ENCODE results near the gene GFER.
A peak's percentile ranks its signal among the peaks of the same experiment; 100 is the strongest.
"Not testable (repeated sequence)": the region's sequence is repeated elsewhere in the genome, so short reads cannot be mapped to it uniquely, and the experiment has no call there.

The GFER gene

DNA sequence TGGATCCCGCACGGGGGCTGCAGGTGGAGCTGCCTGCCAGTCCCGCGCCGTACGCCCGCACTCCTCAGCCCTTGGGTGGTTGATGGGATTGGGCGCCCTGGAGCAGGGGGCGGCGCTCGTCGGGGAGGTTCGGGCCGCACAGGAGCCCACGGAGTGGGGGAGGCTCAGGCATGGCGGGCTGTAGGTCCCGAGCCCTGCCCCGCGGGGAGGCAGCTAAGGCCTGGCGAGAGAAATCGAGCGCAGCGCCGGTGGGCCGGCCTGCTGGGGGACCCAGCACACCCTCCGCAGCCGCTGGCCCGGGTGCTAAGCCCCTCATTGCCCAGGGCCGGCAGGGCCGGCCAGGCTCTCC lies 25.9 kb upstream of the GFER start:
- DNase-seq, result not testable (repeated sequence)

DNA sequence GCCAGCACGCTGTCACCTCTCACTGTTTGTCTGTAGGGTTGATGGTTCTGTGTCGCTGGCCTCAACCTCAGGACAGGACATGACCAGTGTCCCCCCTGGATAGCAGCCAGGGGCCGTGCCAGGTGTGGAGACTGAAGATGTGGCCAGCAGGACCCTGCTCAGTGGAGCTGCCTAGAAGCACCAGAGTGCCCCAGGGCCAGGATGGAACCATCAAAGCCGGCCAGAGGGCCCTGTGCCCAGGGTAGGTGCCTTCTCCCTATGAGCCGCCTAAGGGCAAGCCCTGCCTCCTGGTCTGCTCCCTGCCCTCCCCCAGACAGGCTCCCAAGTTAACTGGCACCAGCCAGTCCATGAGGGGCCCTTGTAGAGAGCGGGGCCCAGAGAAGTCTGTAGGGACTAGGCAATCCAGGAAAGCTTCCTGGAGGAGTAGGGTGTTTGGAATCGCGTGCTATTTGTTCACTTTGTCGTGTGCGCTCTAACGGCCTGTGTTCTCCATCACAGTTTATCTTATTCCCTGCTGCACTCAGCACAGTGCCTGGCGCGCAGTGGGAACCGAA lies 25.2 kb upstream of the GFER start:
- no peak for DNase-seq

DNA sequence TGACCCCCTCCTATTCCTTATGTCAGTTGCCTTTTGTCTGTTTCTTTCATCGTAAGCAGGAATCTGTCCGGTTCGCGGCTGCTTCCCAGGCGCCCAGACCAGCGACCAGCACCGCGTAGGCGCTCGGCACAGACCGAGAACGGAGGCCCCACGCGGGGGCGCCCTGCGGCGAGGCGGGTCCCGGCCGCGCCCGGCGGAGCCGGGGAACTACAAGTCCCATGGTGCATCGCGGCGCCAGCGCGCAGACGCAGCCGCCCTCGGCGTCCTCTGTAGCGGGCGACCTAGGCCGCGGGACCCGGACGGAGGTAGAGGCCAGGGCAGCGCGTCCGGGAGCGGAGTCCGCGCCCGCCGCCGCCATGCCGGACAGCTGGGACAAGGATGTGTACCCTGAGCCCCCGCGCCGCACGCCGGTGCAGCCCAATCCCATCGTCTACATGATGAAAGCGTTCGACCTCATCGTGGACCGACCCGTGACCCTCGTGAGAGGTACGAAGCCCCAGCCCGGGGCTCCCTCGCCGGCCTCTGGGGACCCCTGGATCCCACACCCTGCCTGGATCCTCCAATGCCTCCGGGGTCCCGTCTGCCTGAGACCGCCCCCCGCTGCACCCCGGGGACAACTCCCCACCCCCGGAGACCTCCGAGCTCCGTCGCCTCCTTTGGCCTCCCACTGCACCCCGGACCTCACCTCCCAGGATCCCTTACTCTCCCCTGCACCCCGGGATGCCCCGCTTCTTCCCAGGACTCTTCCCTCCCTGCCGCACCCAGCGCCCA lies 24.5 kb upstream of the GFER start, which contains the start of gene NDUFB10:
Gene NDUFB10 (plus strand): TSS at position 270 of the 771 bp plus-strand sequence. CDS start 87 bp downstream, at position 357.
- peak; percentile 76 for DNase-seq

DNA sequence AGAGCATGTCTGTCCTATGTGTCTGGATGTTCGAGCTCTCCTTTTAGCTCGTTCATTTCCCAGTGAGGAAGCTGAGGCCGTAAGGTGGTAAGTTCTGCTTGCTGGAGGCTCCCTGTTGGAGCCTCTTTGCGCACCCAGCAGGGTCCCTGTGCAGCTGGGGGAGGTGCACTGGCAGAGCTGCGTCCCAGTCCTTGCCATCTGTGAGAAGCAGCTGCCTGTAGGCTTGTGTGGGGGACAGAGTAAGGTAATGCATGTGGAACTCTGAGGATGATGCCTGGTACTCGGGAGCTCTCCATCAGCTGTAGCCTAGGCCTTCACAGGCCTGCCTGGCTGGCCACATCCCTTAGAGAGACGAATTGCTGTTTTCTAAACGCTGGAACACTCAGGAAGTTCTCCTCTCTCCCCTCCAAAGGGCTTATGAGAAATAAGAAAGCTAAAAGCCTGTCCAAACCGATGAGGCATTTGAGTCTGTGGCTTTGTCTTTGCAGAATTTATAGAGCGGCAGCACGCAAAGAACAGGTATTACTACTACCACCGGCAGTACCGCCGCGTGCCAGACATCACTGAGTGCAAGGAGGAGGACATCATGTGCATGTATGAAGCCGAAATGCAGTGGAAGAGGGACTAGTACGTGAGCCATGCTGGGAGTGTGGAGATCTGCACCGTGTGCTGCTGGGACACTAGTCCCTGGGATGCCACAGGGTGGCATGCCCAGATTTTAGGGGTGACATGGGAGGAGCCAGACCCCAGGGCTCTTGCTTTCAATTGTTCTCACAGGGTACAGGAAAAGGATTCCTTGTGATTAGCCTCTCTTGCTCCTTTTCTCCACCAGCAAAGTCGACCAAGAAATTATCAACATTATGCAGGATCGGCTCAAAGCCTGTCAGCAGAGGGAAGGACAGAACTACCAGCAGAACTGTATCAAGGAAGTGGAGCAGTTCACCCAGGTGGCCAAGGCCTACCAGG lies 23.0 kb upstream of the GFER start:
- peak; percentile 44 for DNase-seq

DNA sequence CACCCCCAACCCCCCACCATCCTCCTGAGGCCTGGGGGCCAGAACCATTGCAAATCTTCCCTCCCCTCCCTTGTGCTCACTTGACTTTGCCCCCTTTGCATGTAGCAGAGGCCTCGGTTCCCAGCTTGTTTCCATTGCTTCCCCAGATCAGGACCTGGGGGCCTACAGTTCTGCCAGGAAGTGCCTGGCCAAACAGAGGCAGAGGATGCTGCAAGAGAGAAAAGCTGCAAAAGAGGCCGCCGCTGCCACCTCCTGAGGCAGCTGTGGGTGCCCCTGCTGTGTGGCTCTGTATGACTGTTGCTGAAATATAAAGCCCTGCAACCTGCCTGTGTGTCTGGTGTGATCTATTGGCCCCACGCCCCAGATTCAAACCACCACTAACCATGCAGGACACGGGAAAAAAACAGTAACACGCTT lies 22.3 kb upstream of the GFER start:
- no peak for DNase-seq

DNA sequence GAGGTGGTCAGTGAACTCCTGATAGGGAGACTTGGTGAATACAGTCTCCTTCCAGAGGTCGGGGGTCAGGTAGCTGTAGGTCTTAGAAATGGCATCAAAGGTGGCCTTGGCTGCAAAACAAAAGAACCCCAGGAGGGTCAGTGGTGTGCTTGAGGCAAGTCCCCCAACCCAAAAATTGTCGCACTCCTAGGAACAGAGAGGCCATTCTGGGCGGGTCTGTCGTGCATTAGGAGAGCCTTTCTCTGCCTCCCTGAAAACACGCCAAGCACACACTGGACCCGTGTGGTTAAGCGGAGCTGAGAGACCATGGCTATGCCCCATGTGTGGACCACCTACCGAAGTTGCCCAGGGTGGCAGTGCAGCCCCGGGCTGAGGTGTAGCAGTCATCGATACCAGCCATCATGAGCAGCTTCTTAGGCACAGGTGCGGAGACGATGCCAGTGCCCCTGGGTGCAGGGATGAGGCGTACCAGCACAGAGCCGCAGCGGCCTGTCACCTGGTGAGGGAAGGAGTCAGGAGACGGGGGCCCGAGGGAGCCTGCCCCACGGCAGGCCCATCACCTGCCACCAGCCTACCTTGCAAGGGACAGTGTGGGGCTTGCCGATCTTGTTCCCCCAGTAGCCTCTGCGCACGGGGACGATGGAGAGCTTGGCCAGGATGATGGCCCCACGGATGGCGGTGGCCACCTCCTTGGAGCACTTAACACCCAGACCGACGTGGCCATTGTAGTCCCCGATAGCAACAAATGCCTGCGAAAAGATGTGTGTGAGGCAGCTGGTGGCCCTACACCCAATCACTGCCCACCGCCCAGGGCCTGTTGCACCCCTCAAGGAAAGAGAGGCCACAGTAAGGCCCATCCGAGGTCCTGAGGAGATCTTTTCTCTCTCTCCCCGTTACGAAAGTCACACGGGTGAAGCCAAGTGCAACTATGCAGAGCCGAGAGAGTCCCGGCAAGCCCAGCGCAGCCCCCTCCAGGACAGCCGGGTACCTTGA lies 21.5 kb upstream of the GFER start:
- DNase-seq, result not testable (repeated sequence)

DNA sequence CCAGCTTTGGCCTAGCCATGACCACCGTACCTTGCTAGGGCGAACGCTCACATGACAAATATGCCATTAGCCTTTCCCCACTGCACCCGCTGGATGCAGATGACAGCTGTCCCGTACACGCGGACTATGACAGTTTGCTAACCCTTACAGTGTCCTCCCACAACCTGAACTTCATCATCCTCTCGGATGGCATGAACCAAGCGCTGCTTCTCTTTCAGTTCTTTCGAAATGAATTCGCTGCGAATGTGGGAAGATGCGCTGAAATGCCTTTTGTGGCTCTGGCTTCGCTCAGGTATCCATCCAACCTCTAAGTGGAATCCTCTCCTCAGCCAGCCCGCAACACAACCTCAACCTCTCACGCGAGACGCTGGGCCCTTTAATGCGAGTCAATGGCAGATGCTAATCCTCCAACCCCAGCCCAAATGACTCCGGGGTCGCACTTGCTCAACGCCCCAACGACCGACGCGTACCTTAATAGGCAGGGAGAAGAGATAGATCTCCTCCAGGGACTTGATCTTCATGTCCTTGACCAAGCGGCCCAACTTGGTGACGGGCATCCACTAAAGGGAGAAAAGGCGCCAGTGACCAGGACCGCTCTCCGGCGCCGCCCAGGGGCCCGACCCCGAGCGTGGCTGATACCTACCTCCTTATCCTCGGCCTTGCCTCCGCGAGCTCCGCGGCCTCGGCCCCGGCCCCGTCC lies 20.0 kb upstream of the GFER start:
- DNase-seq, result no peak

DNA sequence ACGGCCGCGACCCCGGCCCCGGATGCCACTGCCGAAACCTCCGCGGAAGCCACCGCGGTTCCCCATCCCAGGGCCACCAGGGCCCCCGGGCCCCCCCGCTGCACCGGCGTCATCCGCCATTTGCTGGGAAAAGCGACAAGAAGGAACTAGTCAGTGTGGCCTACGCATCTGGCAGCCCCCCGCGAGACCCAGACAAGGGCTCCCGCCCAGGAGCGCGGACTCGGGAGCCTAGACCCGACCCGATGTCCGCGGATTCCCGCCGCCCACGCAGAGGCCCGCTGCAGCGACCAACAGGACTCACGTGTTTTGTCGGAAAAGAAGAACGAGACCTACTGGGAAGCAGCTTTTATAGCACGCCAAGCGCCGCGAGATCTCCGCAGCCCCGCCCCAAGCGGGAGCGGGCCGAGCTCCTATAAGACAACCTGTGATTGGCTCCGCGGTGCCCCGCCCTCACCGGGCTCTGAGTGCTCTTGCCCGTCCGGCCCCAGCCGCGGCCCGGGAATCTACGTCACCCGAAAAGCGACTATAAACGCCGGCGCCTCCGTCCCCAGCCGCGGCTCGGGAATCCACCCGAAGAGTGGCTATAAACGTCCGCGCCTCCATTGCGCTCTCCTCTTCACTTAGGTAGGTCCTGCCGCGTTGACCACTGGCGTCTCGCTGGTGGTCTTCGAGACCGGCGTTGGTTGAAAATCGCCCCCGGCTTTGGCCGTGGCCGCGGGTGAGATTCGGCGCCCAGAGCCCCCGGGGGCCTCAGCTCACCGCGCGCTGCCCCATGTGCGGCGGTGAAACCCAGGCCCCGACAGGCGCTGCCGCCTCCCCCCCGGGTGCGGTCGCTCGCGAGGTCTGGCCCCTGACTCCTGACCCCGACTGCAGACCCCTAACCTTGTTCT lies 19.2 kb upstream of the GFER start, which contains the start of gene RPS2:
Gene RPS2 (minus strand): TSS at position 321 of the 890 bp plus-strand sequence. CDS start 201 bp downstream, at position 120.
- peak; percentile 99 for DNase-seq

DNA sequence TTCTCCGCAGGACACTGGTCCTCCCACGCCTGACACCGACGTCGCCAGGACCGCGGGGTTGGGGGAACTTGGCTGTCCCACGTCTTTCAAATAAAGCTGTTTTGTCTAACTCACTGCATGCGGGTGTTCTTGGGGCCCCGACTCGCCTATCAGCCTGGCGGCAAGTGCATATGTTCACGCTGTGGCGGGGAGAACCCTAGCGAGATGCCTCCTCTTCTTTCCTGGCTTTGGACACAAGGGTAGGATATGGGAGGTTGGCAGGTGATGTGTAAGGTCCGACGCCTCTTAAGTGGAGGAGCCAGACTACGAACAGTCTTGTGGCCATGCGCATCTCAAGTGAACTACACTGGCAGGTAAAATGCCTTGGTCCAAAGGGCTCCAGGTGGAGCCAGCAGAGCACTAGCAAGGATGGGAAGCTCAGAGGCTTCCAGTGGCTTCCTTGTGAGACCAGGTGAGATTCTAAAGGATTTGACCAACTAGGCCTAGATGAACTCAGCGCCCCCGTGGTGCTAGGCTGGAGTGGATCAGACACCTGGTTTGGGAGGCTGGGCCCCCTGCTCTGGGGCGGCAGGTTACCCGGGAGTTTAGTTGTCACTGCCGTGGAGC lies 18.5 kb upstream of the GFER start:
- no peak for DNase-seq

DNA sequence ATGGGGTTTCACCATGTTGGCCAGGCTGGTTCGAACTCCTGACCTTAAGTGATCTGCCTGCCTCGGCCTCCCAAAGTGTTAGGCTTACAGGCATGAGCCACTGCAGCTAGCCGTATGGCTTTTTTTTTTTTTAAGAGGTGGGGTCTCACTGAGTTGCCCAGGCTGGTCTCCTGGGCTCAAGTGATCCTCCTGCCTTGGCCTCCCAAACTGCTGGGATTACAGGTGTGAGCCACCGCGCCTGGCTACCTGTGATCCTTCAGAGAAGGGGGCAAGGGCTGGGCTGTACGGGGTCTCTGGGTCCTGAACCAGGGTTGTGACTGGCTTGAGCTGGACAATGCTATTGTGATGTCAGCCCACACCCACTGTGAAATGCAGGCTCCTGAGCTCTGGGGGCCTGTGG lies 17.5 kb upstream of the GFER start, which contains the start of gene RNF151:
Gene RNF151 (plus strand): TSS at position 397 of the 400 bp plus-strand sequence. CDS start 26 bp downstream, outside the sequence.
- DNase-seq, result no peak

DNA sequence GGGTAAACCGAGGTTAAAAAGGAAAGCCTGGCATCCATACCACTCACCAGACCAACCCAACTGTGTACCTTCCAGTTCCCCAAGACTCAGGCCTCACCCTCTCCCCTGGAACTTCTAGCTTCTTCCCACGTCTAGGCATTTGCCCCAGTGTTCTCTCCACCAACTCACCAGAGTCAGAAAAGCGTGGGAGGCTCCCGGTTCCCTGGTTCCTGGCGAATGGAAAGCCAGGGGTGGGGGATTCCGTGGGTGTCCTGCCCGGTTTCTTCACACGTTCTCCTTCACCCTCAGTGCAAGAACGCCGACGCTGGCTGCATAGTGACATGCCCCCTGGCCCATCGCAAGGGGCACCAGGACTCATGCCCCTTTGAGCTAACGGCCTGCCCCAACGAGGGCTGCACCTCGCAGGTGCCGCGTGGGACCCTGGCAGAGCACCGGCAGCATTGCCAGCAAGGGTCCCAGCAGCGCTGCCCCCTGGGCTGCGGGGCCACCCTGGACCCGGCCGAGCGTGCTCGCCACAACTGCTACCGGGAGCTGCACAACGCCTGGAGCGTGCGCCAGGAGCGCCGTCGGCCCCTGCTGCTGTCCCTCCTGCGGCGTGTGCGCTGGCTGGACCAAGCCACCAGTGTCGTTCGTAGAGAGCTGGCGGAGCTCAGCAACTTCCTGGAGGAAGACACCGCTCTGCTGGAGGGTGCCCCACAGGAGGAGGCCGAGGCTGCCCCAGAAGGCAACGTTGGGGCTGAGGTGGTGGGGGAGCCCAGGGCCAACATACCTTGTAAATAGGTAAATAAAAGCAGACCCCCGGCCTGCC lies 15.6 kb upstream of the GFER start:
- no peak for DNase-seq

DNA sequence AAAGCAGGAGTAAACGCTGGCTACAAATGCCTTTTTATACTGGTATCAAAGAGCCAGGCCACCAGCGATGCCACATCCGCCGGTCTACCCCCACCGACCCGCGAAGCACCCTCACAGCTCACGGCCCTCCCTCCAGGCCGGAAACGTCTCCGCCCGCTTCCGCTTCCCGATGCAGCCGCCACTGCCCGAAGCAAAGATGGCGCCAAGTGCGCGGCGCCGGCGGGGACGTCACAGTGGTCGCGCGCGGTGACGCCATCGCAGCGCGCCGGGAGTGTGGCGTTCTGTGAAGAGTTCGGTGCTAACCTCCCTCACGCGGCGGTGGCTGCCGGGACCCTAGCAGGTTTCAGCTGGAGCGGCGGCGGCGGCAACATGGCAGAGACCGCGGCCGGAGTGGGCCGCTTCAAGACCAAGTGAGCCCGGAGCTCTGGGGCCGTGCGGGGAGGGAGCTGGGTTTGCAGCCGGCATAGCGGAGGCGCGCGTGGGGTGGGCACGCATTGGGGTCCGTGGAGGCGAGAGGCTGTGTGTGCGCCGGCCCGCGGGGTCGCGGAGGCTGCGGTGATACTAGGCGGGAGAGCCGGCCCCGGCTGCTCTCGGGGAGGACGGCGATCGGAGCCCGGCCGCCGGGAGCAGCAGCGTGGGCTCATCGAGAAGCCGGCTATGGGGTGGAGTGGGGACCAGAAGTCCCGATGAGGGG lies 12.1 kb upstream of the GFER start, which contains the start of gene TBL3:
Gene TBL3 (plus strand): TSS at position 258 of the 694 bp plus-strand sequence. CDS start 112 bp downstream, at position 370.
- DNase-seq, result peak; percentile 89

DNA sequence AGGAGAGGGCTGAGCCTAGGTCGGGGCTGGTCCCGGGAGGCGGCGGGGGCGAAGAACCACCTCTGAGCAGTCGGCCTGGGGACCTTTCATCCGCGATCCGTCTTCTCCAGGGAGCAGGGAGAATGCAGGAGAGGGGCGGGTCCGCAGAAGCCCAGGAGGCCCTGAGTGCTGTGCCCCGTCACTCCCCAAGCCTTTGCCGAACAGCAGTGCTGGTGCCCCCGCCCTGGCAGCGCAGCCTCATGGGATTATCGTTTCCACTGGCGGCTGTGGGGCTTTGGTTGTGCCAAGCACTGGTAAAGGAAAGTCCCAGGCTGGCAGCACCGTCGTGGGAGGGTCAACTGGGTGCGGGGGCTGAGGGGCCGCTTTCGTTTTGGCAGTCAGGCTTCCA lies 11.5 kb upstream of the GFER start:
- DNase-seq, result no peak

DNA sequence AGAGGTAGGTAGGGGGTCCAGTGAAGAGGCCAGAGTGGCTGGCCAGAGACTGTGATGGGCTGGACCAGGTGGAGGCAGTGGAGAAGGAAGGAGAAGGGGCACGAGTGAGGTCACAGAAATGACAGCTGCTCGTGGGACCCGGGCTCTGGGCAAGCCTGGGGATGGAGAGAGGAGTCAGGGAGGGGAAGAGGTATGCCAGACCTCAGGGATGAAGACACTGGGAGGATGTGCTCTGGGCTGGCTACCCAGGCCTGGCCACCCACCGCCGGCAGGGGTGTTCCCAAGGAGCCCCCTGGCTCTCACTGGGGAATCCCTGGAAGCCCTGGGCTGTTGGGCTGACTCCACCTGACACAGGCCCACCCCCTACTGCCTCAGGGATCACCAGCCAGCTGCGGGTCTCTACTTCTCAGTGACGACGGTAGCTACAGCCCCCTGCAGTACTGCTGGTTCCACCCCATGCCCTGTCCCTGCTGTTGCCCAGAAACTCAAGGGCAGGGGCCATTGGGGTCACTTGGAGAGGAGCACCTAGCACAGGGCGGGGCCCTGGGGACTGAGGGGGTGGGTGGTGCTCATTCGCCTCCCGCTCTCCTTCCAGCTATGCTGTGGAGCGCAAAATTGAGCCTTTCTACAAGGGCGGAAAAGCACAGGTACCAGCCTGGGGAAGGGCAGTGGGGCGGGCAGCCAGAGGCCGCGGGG lies 10.4 kb upstream of the GFER start:
- DNase-seq, result no peak

DNA sequence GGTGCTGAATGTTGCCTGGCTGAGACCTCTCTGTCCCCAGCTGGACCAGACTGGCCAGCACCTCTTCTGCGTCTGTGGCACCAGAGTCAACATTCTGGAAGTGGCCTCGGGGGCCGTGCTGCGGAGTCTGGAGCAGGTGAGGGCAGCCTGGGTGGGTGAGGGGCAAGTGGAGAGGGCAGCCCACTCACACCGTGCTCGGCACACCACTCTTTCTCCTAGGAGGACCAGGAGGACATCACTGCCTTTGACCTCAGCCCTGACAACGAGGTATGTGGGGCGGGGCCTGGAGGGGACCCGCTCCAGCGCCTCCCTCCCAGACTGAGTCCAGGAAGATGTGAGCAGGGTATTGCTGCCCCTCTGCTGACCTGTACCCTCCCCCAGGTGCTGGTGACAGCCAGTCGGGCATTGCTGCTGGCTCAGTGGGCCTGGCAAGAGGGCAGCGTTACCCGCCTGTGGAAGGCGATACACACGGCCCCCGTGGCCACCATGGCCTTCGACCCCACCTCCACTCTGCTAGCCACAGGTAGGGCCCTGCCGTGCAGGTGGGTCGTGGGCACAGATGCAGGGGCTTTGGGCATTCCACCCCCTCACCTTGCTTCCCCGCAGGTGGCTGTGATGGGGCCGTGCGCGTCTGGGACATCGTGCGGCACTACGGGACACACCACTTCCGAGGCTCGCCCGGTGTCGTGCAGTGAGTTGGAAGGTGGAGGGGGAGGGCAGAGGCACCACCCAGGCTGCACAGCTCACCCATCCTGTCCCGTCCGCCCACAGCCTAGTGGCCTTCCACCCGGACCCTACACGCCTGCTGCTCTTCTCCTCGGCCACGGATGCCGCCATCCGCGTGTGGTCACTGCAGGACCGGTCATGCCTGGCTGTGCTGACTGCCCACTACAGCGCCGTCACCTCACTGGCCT lies 9.6 kb upstream of the GFER start:
- DNase-seq, result no peak
